Suppressor macrophage treated with lipopolysaccharide for 4 hours (primary cell): ENCODE data around the gene KIZ.
A peak's percentile ranks its signal among the peaks of the same experiment; 100 is the strongest.

Source experiments
- DNase-seq: peaks from one replicate; pipeline ENCODE4 v3.0.0-alpha.2; 2020

KIZ gene

GRCh38 chr20:21181028-21181427 is 55.1 kb downstream of the KIZ start:
- DNase-seq = no peak

DNA sequence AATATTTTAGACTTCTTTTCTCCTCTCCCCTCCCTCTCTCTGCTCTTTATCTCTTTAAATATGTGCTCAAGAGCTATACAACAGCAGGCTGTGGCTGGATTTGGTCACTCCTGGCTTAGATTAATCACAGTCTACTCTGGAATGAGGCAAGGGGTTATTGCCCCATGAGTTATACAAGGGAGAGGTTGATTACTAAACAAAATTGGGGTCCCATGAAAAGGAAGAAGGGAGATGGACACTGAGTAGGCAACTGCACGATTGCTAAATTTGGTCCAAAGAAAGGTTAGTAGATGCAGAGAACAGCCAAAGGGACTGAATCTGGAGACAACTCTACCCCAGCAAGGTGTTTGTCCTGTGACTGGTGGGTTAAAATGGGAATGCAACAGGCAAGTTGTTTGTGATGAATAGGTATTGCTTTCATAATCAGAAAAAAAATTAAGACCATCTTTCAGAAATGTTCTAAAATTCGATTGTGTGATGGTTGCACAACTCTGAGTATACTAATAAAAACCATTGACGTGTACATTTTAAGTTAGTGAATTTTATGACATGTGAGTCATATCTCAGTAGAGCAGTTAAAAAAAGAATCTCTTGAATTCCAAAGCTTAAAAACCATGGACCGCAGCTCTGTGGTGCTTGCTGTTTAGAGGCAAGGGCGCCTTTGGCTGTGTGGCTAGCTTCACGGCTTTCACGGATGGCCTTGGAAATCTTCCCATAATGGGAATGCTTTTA is 57.1 kb downstream of the KIZ start:
- DNase-seq = no peak

DNA sequence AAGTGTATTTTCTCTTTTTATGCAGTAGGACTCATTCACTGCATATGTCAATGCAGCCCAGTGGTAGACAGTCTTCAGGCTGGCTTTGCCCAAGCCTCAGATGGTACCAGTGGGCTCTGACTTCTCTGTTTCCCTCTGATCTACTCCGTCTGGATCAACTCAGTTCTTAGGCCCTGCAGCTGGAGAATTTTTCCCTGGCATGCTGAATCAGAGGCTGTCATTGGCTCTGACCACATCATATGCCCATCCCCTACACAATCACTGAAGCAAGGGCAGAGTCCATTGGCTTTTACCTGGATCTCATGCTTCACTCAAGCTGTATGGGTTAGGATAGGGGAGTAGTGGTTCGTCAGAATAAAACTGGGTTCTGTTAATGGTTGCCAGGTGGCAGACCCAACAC is 57.8 kb downstream of the KIZ start:
- DNase-seq = no peak

GRCh38 chr20:21184819-21185218 is 58.9 kb downstream of the KIZ start:
- no peak for DNase-seq

DNA sequence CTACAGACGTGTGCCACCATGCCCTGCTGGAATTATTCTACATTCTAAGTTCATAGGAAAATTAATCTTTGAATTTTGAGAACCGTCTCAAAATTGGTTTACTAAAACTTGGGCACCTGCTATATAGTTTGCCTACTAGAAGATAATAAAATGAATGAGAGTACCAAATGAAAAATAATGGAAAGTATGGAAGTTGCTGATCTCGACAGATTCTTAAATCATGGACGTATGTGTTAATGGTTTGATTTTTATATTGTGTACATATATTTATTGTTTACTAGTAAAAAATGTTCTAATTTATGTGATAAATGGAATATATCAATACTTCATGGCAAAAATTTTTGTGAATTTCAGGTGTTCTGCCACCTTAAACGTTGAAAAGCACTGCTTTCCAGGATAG is 60.0 kb downstream of the KIZ start:
- DNase-seq = no peak

GRCh38 chr20:21189761-21190523 is 64.1 kb downstream of the KIZ start:
- DNase-seq = no peak

GRCh38 chr20:21190869-21191268 is 65.0 kb downstream of the KIZ start:
- no peak for DNase-seq

GRCh38 chr20:21191839-21192238 is 66.0 kb downstream of the KIZ start:
- DNase-seq = no peak

DNA sequence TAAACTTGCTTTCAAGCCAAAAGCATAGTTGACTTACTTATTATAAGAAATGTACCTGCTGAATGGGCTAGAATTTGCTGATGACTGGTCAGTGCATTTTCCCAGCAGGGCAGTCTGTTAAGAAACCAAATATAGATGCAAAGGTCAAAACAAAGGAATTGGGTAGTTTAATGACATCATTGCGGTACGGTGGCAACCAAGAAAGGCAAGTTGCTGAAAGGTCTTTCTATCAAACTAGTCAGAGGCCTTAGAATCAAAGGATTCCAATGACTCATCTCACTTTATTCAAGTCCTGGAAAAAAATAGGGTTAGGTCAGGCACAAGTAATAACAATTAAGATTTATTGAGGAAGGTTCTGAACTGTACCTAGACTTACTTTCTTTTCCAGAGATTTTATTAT is 76.4 kb downstream of the KIZ start:
- DNase-seq = peak; percentile 0

DNA sequence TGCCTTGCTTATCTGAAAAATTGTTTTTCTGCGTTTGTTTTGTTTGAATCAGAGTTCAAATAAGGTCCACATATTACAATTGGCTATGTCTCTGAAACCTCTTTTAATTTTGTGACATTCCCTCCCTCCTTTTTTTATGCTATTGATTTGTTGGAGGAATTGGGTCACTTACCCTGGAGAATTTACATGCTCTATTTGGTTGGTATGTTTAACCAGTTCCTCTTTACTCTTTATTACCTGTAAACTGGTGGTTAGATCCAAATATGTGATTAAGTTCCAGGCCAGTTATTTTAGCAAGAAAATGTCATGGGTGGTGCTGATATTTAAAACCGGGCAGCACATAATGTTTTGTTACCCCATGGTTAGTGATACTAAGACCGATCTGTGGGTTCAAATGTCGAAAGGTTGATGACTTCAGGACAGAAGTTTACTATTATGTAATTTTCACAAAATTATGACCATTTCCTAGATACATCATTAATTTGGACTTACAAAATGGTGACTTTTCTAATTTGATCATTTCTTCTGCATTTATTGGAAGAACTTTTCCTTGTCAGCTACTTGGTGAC is 77.3 kb downstream of the KIZ start:
- no peak for DNase-seq

GRCh38 chr20:21206584-21206983 is 80.7 kb downstream of the KIZ start:
- no peak for DNase-seq

DNA sequence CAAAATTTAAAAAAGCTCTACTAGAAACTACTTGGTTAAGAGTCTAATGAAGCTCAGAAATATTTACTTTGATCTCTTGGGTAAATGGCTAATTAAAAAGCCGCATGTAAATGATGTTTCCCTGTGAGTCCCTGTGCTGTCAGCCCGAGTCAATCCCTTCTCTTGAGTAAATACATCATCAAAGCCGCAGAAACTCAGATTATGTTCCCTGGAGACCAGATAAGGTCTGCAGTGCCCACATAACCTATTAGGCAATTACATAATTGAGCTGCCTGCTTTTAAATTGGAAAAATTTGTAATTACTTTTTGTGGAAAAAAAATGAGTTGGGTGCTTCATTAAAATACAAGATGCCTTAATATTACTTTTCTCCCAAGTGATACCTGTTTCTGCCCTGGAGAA is 83.1 kb downstream of the KIZ start:
- DNase-seq = no peak

GRCh38 chr20:21209668-21210067 is 83.8 kb downstream of the KIZ start:
- DNase-seq = no peak

DNA sequence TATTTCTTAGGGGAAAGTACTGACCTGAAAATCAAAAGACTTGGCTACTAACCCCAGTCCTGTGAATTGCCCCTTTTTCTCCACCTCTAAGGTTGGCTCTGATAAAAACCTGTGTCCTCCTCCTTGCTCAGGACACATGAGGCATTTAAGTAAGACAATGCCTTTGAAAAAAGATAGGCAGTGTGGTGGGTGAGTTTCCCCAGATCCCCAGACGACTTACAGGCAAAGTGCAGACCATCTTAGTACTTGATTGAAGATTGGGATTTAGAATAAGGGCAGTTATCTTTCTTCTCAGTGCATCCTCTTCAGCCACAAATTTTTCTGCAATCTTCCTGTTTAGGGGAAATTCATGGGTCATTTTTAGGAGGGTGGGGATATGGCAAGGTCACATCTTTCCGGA is 87.8 kb downstream of the KIZ start:
- DNase-seq = no peak

GRCh38 chr20:21214431-21214830 is 88.5 kb downstream of the KIZ start:
- DNase-seq = no peak

GRCh38 chr20:21219686-21220085 is 93.8 kb downstream of the KIZ start:
- DNase-seq = no peak

DNA sequence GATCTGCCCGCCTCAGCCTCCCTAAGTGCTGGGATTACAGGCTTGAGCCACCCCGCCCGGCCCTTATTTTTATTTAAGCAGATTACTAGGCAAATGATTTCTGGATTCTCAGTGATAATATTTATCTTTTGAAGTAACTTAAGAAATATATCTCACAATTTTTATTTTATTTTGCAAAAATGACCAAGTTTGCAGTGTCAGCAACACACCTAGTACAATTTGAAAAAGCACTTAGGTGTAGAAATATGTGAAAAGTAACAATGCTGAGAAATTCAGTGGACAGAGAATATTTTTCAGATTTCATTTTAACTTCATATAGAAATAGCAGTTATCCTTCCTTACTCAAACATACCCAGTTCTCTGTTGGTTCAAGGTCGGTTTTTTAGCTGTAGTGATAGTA is 98.3 kb downstream of the KIZ start:
- no peak for DNase-seq

- DNase-seq = no peak
Measured at GRCh38 chr20:21225215-21225947, 99.5 kb downstream of the KIZ start.

DNA sequence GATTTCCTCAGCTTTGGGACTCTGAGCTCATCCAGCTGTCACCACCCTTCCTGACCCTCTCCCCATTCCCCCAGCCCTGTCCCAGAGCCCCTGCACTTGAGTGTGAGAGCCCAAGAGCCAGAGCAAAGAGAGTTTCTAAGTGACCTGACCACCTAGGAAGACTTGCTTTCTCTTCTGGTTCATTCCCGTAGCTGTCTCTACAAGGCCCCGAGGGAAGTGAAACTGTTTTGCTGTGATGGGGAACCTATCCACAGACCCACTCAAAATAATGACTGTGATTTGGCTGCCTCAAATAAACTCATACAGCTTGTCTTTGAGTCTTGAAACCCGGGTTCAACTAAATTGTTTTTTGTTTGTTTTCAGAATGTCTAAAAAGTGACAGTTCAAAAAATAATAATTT is 102.6 kb downstream of the KIZ start:
- DNase-seq = peak; percentile 37

- no peak for DNase-seq
Measured at GRCh38 chr20:21229163-21229562, 103.3 kb downstream of the KIZ start.

- no peak for DNase-seq
Measured at GRCh38 chr20:21230220-21230619, 104.3 kb downstream of the KIZ start.

DNA sequence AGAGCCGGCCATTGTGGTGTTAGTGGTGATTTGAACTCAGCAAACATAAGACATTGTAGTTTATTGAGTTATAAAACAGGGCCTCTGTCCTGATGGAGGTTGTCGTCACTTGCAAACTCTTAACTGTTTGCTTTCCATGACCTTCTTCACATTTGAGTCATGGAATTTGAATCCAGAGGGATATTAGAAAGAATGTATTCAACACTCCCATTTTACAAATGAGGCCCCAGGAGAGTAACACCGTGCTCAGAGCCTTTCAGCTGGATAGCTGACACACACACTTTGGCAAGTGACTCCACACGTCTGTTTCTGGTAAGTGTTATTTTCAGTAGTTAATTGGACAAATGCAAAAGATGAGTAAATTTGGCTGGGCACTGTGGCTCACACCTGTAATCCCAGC is 104.8 kb downstream of the KIZ start:
- DNase-seq = no peak

- DNase-seq = no peak
Measured at GRCh38 chr20:21232546-21233280, 106.8 kb downstream of the KIZ start.
